Fibroblast of skin of scalp (primary cell): ENCODE results near the gene F8. TPM values are rescaled to one million over a fixed set of nuclear protein-coding genes. Genes with fewer than 3 reads are reported as not detected.

ENCODE experiments used
- DNase-seq: peaks from one replicate; pipeline ENCODE4 v3.0.0-alpha.2; 2013
- polyA plus RNA-seq, 2 experiments: library from polyadenylated mRNA; unstranded; fragments of 120-200 nt; gene quantifications; one replicate each; pipeline ENCODE4 v1.2.1, GENCODE V29; 2013; ENCODE audit not compliant: insufficient read length in 2 of 2

F8 gene
- polyA plus RNA-seq (2013, experiment 1 of 2; ENCODE audit: insufficient read length): 2.3 TPM
- polyA plus RNA-seq (2013, experiment 2 of 2; ENCODE audit: insufficient read length): 2.3 TPM

GRCh38 chrX:155022585-155022984 lies at the start of gene F8:
Gene F8, minus strand, starts transcription at chrX:155022723. Its CDS starts 171 bp downstream, at chrX:155022552.
- DNase-seq: no peak

- no peak for DNase-seq
These were observed 49.3 kb upstream of the F8 start for GRCh38 chrX:155071694-155072280.

GRCh38 chrX:155070975-155071693 lies 48.6 kb upstream of the F8 start, which contains the start of the genes BRCC3, CMC4 and MTCP1:
Gene BRCC3, plus strand, starts transcription at chrX:155071508. Its CDS starts 20 bp downstream, at chrX:155071528.
Gene CMC4, minus strand, starts transcription at chrX:155071136. Its CDS starts 7,113 bp downstream, at chrX:155064023.
Gene MTCP1, minus strand, starts transcription at chrX:155071136. Its CDS starts 5,126 bp downstream, at chrX:155066010.
- DNase-seq: peak; percentile 81

- DNase-seq: no peak
These were observed 48.1 kb upstream of the F8 start for GRCh38 chrX:155070663-155070974.

- DNase-seq: no peak
These were observed 47.5 kb upstream of the F8 start for GRCh38 chrX:155070038-155070437.

GRCh38 chrX:155069414-155069813 lies 46.9 kb upstream of the F8 start:
- no peak for DNase-seq

GRCh38 chrX:155068165-155068564 lies 45.6 kb upstream of the F8 start:
- peak; percentile 20 for DNase-seq

GRCh38 chrX:155065035-155065734 lies 42.7 kb upstream of the F8 start:
- DNase-seq: no peak

- DNase-seq: no peak
These were observed 39.2 kb upstream of the F8 start for GRCh38 chrX:155061760-155062159.

GRCh38 chrX:155056877-155057792 lies 34.6 kb upstream of the F8 start:
- peak; percentile 70 for DNase-seq

GRCh38 chrX:155056471-155056870 lies 33.9 kb upstream of the F8 start:
- no peak for DNase-seq

GRCh38 chrX:155055494-155055893 lies 33.0 kb upstream of the F8 start:
- DNase-seq: no peak

- DNase-seq: no peak
These were observed 31.7 kb upstream of the F8 start for GRCh38 chrX:155054255-155054654.

- DNase-seq: no peak
These were observed 31.1 kb upstream of the F8 start for GRCh38 chrX:155053656-155054055.

GRCh38 chrX:155052738-155053498 lies 30.4 kb upstream of the F8 start:
- DNase-seq: no peak

- DNase-seq: peak; percentile 27
These were observed 26.6 kb upstream of the F8 start for GRCh38 chrX:155048977-155049619.

GRCh38 chrX:155046811-155047528 lies 24.4 kb upstream of the F8 start:
- no peak for DNase-seq

- no peak for DNase-seq
These were observed 23.7 kb upstream of the F8 start for GRCh38 chrX:155046129-155046810.

- DNase-seq: no peak
These were observed 13.2 kb upstream of the F8 start for GRCh38 chrX:155035688-155036087.

- DNase-seq: no peak
These were observed 9.1 kb upstream of the F8 start for GRCh38 chrX:155031657-155032056.
